H9 (cell line): ENCODE measurements around the gene TMEM154. TPM values are rescaled to one million over a fixed set of nuclear protein-coding genes. Genes with fewer than 3 reads are reported as not detected.

Experiments
- DNase-seq: peaks from one replicate; pipeline ENCODE4 v3.0.0-alpha.2; 2017
- H2AFZ ChIP-seq: one replicate; pipeline ENCODE4 v1.6.1; 2013; ENCODE audit warnings: mild to moderate bottlenecking, low read length, control low read depth, moderate library complexity
- H2AK5ac ChIP-seq: 2 replicates; pipeline ENCODE4 v1.6.1; 2013; ENCODE audit warnings: low read length, control low read depth, mixed read lengths; ENCODE audit not compliant: insufficient read length
- H2BK120ac ChIP-seq: one replicate; pipeline ENCODE4 v1.6.1; 2013; ENCODE audit warnings: low read depth, mild to moderate bottlenecking, low read length, control low read depth, inconsistent platforms; ENCODE audit not compliant: poor library complexity, severe bottlenecking
- H2BK12ac ChIP-seq: 2 replicates; pipeline ENCODE4 v1.6.1; 2013; ENCODE audit warnings: low read length, control low read depth, mixed read lengths, low read depth; ENCODE audit not compliant: insufficient read length
- H2BK15ac ChIP-seq: 2 replicates; pipeline ENCODE4 v1.6.1; 2013; ENCODE audit warnings: low read depth, low read length, control low read depth
- H2BK20ac ChIP-seq: one replicate; pipeline ENCODE4 v1.6.1; 2013; ENCODE audit warnings: low read depth, mild to moderate bottlenecking, low read length, control low read depth, inconsistent platforms; ENCODE audit not compliant: poor library complexity, severe bottlenecking
- H2BK5ac ChIP-seq: 2 replicates; pipeline ENCODE4 v1.6.1; 2013; ENCODE audit warnings: low read length, control low read depth, mixed read lengths; ENCODE audit not compliant: insufficient read length
- H3K14ac ChIP-seq: 2 replicates; pipeline ENCODE4 v1.6.1; 2013; ENCODE audit warnings: low read length, control low read depth; ENCODE audit not compliant: insufficient read depth
- H3K18ac ChIP-seq: 2 replicates; pipeline ENCODE4 v1.6.1; 2013; ENCODE audit warnings: low read depth, mild to moderate bottlenecking, mixed read lengths, low read length, control low read depth; ENCODE audit not compliant: insufficient read length
- H3K23ac ChIP-seq: 2 replicates; pipeline ENCODE4 v1.6.1; 2013; ENCODE audit warnings: low read length, control low read depth, mixed read lengths, low read depth; ENCODE audit not compliant: insufficient read length
- H3K23me2 ChIP-seq: 2 replicates; pipeline ENCODE4 v1.6.1; 2013; ENCODE audit warnings: low read depth, mild to moderate bottlenecking, mixed read lengths, low read length, control low read depth; ENCODE audit not compliant: insufficient read length, poor library complexity, severe bottlenecking
- H3K27ac ChIP-seq: 2 replicates; pipeline ENCODE4 v1.5.1; 2013; ENCODE audit warnings: low read length, control low read depth, mixed read lengths, low read depth; ENCODE audit not compliant: insufficient read length
- H3K27me3 ChIP-seq: 2 replicates; pipeline ENCODE4 v1.6.1; 2013; ENCODE audit warnings: low read length, control low read depth, inconsistent platforms; ENCODE audit not compliant: insufficient read depth
- H3K4ac ChIP-seq: 2 replicates; pipeline ENCODE4 v1.6.1; 2013; ENCODE audit warnings: low read depth, mild to moderate bottlenecking, control low read depth, inconsistent platforms, low read length, moderate library complexity
- H3K4me1 ChIP-seq: 2 replicates; pipeline ENCODE4 v1.6.1; 2013; ENCODE audit warnings: low read length, control low read depth, inconsistent platforms; ENCODE audit not compliant: insufficient read depth
- H3K4me2 ChIP-seq: 2 replicates; pipeline ENCODE4 v1.6.1; 2013; ENCODE audit warnings: low read length, control low read depth, mixed read lengths; ENCODE audit not compliant: insufficient read length, insufficient read depth
- H3K56ac ChIP-seq: 2 replicates; pipeline ENCODE4 v1.6.1; 2013; ENCODE audit warnings: low read depth, mild to moderate bottlenecking, mixed read lengths, low read length, control low read depth; ENCODE audit not compliant: insufficient read length
- H3K79me1 ChIP-seq: 2 replicates; pipeline ENCODE4 v1.6.1; 2013; ENCODE audit warnings: low read depth, mild to moderate bottlenecking, moderate library complexity, low read length, control low read depth, inconsistent platforms; ENCODE audit not compliant: insufficient read depth, poor library complexity, severe bottlenecking
- H3K79me2 ChIP-seq: 2 replicates; pipeline ENCODE4 v1.6.1; 2013; ENCODE audit warnings: low read length, control low read depth, inconsistent platforms; ENCODE audit not compliant: insufficient read depth
- H3K9ac ChIP-seq: 2 replicates; pipeline ENCODE4 v1.6.1; 2013; ENCODE audit warnings: low read length, control low read depth, mixed read lengths; ENCODE audit not compliant: insufficient read length; ENCODE audit errors: extremely low read depth
- H3K9me3 ChIP-seq: one replicate; pipeline ENCODE4 v1.6.1; 2013; ENCODE audit warnings: low read depth, low read length, inconsistent platforms; ENCODE audit not compliant: control insufficient read depth
- H3T11ph ChIP-seq: one replicate; pipeline ENCODE4 v1.6.1; 2013; ENCODE audit warnings: mild to moderate bottlenecking, low read length, control low read depth, inconsistent platforms
- H4K20me1 ChIP-seq: one replicate; pipeline ENCODE4 v1.6.1; 2013; ENCODE audit not compliant: control insufficient read depth, insufficient read length, insufficient read depth
- H4K5ac ChIP-seq: 2 replicates; pipeline ENCODE4 v1.6.1; 2013; ENCODE audit warnings: low read depth, mild to moderate bottlenecking, mixed read lengths, low read length, control low read depth; ENCODE audit not compliant: insufficient read length
- H4K8ac ChIP-seq: replicated peaks from 2 replicates; pipeline ENCODE4 v1.6.1; 2013; ENCODE audit warnings: low read length, control low read depth, mixed read lengths, low read depth; ENCODE audit not compliant: insufficient read length
- H4K91ac ChIP-seq: 2 replicates; pipeline ENCODE4 v1.6.1; 2013; ENCODE audit warnings: low read depth, mild to moderate bottlenecking, moderate library complexity, mixed read lengths, low read length, control low read depth; ENCODE audit not compliant: insufficient read length
- H3K27ac Mint-ChIP-seq, 3 experiments: 2 replicates in 2 of 3; 3 replicates in 1 of 3; pipeline ENCODE4 v1.8.0; 2020 to 2021; ENCODE audit warnings: mixed read lengths in 3 of 3, mild to moderate bottlenecking in 1 of 3, moderate library complexity in 1 of 3
- H3K27me3 Mint-ChIP-seq: 2 replicates; pipeline ENCODE4 v1.8.0; 2021; ENCODE audit warnings: low read depth, mild to moderate bottlenecking, moderate library complexity, mixed read lengths
- H3K36me3 Mint-ChIP-seq, 3 experiments: 2 replicates in 2 of 3; 3 replicates in 1 of 3; pipeline ENCODE4 v1.8.0; 2020 to 2021; ENCODE audit warnings: low read depth in 3 of 3, mixed read lengths in 3 of 3; ENCODE audit not compliant: insufficient read depth in 1 of 3
- H3K4me1 Mint-ChIP-seq, 2 experiments: 2 replicates each; pipeline ENCODE4 v1.8.0; 2020; ENCODE audit warnings: mixed read lengths in 2 of 2
- H3K4me3 Mint-ChIP-seq, 2 experiments: 2 replicates in 1 of 2; 3 replicates in 1 of 2; pipeline ENCODE4 v1.8.0; 2020 to 2021; ENCODE audit warnings: mild to moderate bottlenecking in 2 of 2, mixed read lengths in 2 of 2, moderate library complexity in 1 of 2
- H3K9me3 Mint-ChIP-seq, 2 experiments: 2 replicates in 1 of 2; 3 replicates in 1 of 2; pipeline ENCODE4 v1.8.0; 2020; ENCODE audit warnings: mild to moderate bottlenecking in 2 of 2, mixed read lengths in 2 of 2, moderate library complexity in 1 of 2
- WGBS: extraction: QIAGEN DNeasy Blood & Tissue Kit; methylation state at CpG from one replicate; pipeline ENCODE4 v1.1.7; 2013; ENCODE audit warnings: missing lambda C conversion rate, low lambda C conversion rate, mixed read lengths; ENCODE audit not compliant: insufficient read length; ENCODE audit errors: extremely low coverage; 5-methylcytosine and 5-hydroxymethylcytosine counted together
- total RNA-seq: library from RNA; stranded (reverse); gene quantifications from 2 replicates; pipeline ENCODE4 v1.2.1, GENCODE V29; 2021
- TF ChIP-seq, protein P1 (sequence below): fragments of 200-600 bp; sonication (generic); conservative IDR thresholded peaks from 3 replicates; pipeline ENCODE4 v1.8.0; 2021; ENCODE audit warnings: antibody characterized with exemption, mild to moderate bottlenecking

Gene TMEM154
- total RNA-seq, 1 experiment from 2014 or later, result 1.7 TPM

DNA sequence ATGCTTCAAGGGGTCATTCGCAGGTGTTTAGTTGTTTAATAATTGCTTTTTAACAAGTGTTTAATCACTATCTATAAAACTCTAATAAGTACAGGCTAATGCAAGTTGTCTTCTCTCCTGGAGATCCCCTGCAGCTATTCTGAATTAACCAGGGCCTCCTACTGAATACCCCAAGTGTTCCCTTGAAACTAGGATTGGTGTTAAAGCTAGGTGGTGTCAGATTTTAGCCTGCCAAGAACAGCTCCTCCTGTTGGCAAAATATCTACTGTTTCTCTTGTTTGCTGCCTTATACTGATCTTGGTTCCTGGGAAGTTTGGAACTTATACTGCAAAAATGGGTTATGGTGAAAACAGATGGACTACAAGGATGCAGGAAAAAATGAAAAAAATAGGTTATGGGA, 26.1 kb upstream of the TMEM154 start:
- no peak for DNase-seq
- Histone ChIP-seq H4K5ac (no peak overlapping the region), H2BK20ac (no peak overlapping the region), H4K8ac (no peak overlapping the region), H3K27ac (no peak overlapping the region), H4K91ac (no peak overlapping the region), H3K9ac (no peak overlapping the region), H3T11ph (no peak overlapping the region), H3K18ac (no peak overlapping the region), H4K20me1 (no peaks in the 10 kb centered on the region), H2BK5ac (no peak overlapping the region), H3K56ac (no peak overlapping the region), H2BK15ac (no peak overlapping the region), H3K4me2 (no peak overlapping the region), H3K27me3 (no peaks in the 10 kb centered on the region), H3K4me1 (peaks cover 7% of the 10 kb centered on the region), H3K4ac (no peak overlapping the region), H2AK5ac (no peak overlapping the region), H2BK12ac (no peak overlapping the region), H3K23me2 (no peaks in the 10 kb centered on the region), H3K14ac (no peak overlapping the region), H3K79me2 (no peaks in the 10 kb centered on the region), H3K79me1 (no peaks in the 10 kb centered on the region), H2AFZ (no peak overlapping the region), H3K9me3 (no peaks in the 10 kb centered on the region), H3K23ac (no peak overlapping the region), H2BK120ac (no peak overlapping the region)
- WGBS, result no CpG with 5 or more reads among the region's 1 CpG
- Mint-ChIP-seq H3K9me3 (peaks cover 5 to 6% of the 10 kb centered on the region in 2 experiments; a peak in 3 of 5 replicates), H3K27ac (peak overlapping the region in 2 of 3 experiments; percentile 58 to 81; a peak in 1 of 7 replicates), H3K36me3 (peaks cover 0 to 5% (median 0%) of the 10 kb centered on the region in 3 experiments; a peak in 1 of 7 replicates), H3K27me3 (no peaks in the 10 kb centered on the region), H3K4me3 (no peak overlapping the region), H3K4me1 (peaks cover 60 to 62% of the 10 kb centered on the region in 2 experiments)
- TF ChIP-seq, protein P1, sequence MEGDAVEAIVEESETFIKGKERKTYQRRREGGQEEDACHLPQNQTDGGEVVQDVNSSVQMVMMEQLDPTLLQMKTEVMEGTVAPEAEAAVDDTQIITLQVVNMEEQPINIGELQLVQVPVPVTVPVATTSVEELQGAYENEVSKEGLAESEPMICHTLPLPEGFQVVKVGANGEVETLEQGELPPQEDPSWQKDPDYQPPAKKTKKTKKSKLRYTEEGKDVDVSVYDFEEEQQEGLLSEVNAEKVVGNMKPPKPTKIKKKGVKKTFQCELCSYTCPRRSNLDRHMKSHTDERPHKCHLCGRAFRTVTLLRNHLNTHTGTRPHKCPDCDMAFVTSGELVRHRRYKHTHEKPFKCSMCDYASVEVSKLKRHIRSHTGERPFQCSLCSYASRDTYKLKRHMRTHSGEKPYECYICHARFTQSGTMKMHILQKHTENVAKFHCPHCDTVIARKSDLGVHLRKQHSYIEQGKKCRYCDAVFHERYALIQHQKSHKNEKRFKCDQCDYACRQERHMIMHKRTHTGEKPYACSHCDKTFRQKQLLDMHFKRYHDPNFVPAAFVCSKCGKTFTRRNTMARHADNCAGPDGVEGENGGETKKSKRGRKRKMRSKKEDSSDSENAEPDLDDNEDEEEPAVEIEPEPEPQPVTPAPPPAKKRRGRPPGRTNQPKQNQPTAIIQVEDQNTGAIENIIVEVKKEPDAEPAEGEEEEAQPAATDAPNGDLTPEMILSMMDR, result peak; percentile 68
